Loucy (cell line): ENCODE data around the gene PRF1.
A peak's percentile ranks its signal among the peaks of the same experiment; 100 is the strongest.

Experiments
- CTCF ChIP-seq: fragments of 200-600 bp; sonication (generic); conservative IDR thresholded peaks from 2 replicates; pipeline ENCODE4 v1.5.1; 2014; ENCODE audit warnings: mild to moderate bottlenecking, antibody characterized with exemption, low read length
- EZH2phosphoT487 ChIP-seq: fragments of 200-600 bp; IDR thresholded peaks from 2 replicates; pipeline ENCODE4 v1.6.1; 2018; ENCODE audit warnings: antibody characterized with exemption, mild to moderate bottlenecking, moderate library complexity, borderline replicate concordance

GRCh38 chr10:70549962-70550458 is 52.5 kb downstream of the PRF1 start:
- TF ChIP-seq CTCF (peak; percentile 88), EZH2phosphoT487 (no peak)
